HepG2 (cell line): ENCODE results near the gene STK39. TPM values are rescaled to one million over a fixed set of nuclear protein-coding genes. Genes with fewer than 3 reads are reported as not detected.

Experiments used
- ATAC-seq: fragments of 200-7000 bp; cut with Tn5 transposase; 3 replicates; pipeline ENCODE4 v1.9.1; 2020; ENCODE audit warnings: mild to moderate bottlenecking, moderate library complexity
- BruUV-seq: library from RNA; stranded (reverse); fragments of 400-500 nt; replicated peaks from 2 replicates; lab custom pipeline; 2021; lab: Mats Ljungman, UMichigan
- CTCF ChIA-PET: fragments of 300-600 bp; formaldehyde crosslinking; extraction: SDS; loops from one replicate; lab custom pipeline; 2021; ENCODE audit warnings: low total read pairs, inconsistent platforms, low intra/inter-chr PET ratio; lab: Yijun Ruan, JAX
- POLR2A ChIA-PET: fragments of 350-600 bp; sonication (Branson Sonifier 250); formaldehyde crosslinking; loops from one replicate; lab custom pipeline; 2020; ENCODE audit warnings: antibody characterized with exemption, inconsistent platforms; lab: Yijun Ruan, JAX
- DNase-seq: peaks from one replicate; pipeline ENCODE4 v3.0.0-alpha.2; 2015; ENCODE audit warnings: low spot score
- FAIRE-seq: peaks from 3 replicates; lab custom pipeline; 2011; peaks lifted over from hg19 to GRCh38; lab: Jason Lieb, UNC
- H2AFZ ChIP-seq: one replicate; pipeline ENCODE4 v1.6.1; 2011; ENCODE audit warnings: low read length, inconsistent platforms
- H3K27ac ChIP-seq: fragments of 300-600 bp; 3 replicates; pipeline ENCODE4 v1.8.0; 2011; ENCODE audit warnings: mixed run types, mild to moderate bottlenecking, mixed read lengths, low read length, inconsistent platforms; ENCODE audit not compliant: insufficient read depth; ENCODE audit errors: extremely low read length
- H3K27me3 ChIP-seq, 2 experiments: fragments of 200-600 bp in 1 of 2; 2 replicates in 1 of 2; 3 replicates in 1 of 2; pipeline versions ENCODE4 v1.6.0 to v1.8.0; 2011; ENCODE audit warnings: low read length in 2 of 2, mild to moderate bottlenecking in 2 of 2, moderate library complexity in 2 of 2, inconsistent platforms in 1 of 2; ENCODE audit not compliant: insufficient read depth in 2 of 2, control insufficient read depth in 1 of 2
- H3K36me3 ChIP-seq, 2 experiments: fragments of 200-600 bp in 1 of 2; replicated peaks in 1 of 2; 2 replicates in 1 of 2; 3 replicates in 1 of 2; pipeline versions ENCODE4 v1.5.1 to v1.8.0; 2011; ENCODE audit warnings: low read length in 2 of 2, inconsistent platforms in 1 of 2; ENCODE audit not compliant: insufficient read depth in 2 of 2, control insufficient read depth in 1 of 2
- H3K4me1 ChIP-seq: 2 replicates; pipeline ENCODE4 v1.5.1; 2012; ENCODE audit warnings: low read length, inconsistent platforms; ENCODE audit not compliant: insufficient read depth
- H3K4me2 ChIP-seq: 2 replicates; pipeline ENCODE4 v1.6.0; 2011; ENCODE audit warnings: low read depth, low read length, inconsistent platforms
- H3K4me3 ChIP-seq, 3 experiments: fragments of 200-600 bp in 1 of 3; sonication (generic), shearing (Covaris generic) in 1 of 3; replicated peaks in 1 of 3; 2 replicates each; pipeline ENCODE4 v1.5.1; 2011 to 2016; ENCODE audit warnings: low read length in 3 of 3, inconsistent platforms in 2 of 3, low read depth in 2 of 3, mild to moderate bottlenecking in 2 of 3, control low read depth in 1 of 3, mixed read lengths in 1 of 3; ENCODE audit not compliant: insufficient read depth in 1 of 3
- H3K79me2 ChIP-seq: one replicate; pipeline ENCODE4 v1.6.1; 2011; ENCODE audit warnings: low read length, inconsistent platforms; ENCODE audit not compliant: insufficient read depth
- H3K9ac ChIP-seq: 2 replicates; pipeline ENCODE4 v1.6.0; 2011; ENCODE audit warnings: mild to moderate bottlenecking, low read depth, low read length, inconsistent platforms; ENCODE audit not compliant: insufficient read depth
- H3K9me3 ChIP-seq: 2 replicates; pipeline ENCODE4 v1.5.1; 2012; ENCODE audit warnings: mild to moderate bottlenecking, low read length
- H4K20me1 ChIP-seq: 2 replicates; pipeline ENCODE4 v1.6.0; 2011; ENCODE audit warnings: inconsistent platforms, mild to moderate bottlenecking, low read length, moderate library complexity; ENCODE audit not compliant: insufficient read depth
- BRD4 ChIP-seq: sonication (generic); formaldehyde crosslinking; IDR thresholded peaks from 2 replicates; pipeline ENCODE4 v1.4.0; 2020; ENCODE audit warnings: missing genetic modification reagents
- CEBPG ChIP-seq: IDR thresholded peaks from 2 replicates; pipeline ENCODE4 v1.6.1; 2016
- FOXJ3 ChIP-seq: sonication (generic); formaldehyde crosslinking; IDR thresholded peaks from 2 replicates; pipeline ENCODE4 v1.4.0; 2020; ENCODE audit warnings: missing genetic modification reagents, mild to moderate bottlenecking, borderline replicate concordance
- MTA1 ChIP-seq: sonication (generic); formaldehyde crosslinking; IDR thresholded peaks from 2 replicates; pipeline ENCODE4 v1.4.0; 2020; ENCODE audit warnings: missing genetic modification reagents, mild to moderate bottlenecking, borderline replicate concordance
- MTF1 ChIP-seq: sonication (generic); formaldehyde crosslinking; IDR thresholded peaks from 2 replicates; pipeline ENCODE4 v1.5.0; 2020; ENCODE audit warnings: missing genetic modification reagents
- NAIF1 ChIP-seq: sonication (generic); formaldehyde crosslinking; IDR thresholded peaks from 2 replicates; pipeline ENCODE4 v1.5.0; 2020; ENCODE audit warnings: mild to moderate bottlenecking, missing genetic modification reagents, borderline replicate concordance
- NFYB ChIP-seq: sonication (generic); formaldehyde crosslinking; IDR thresholded peaks from 2 replicates; pipeline ENCODE4 v1.4.0; 2020; ENCODE audit warnings: missing genetic modification reagents
- POGZ ChIP-seq: sonication (generic); formaldehyde crosslinking; IDR thresholded peaks from 2 replicates; pipeline ENCODE4 v1.4.0; 2020; ENCODE audit warnings: mild to moderate bottlenecking, missing genetic modification reagents
- ZNF432 ChIP-seq: sonication (generic); formaldehyde crosslinking; IDR thresholded peaks from 2 replicates; pipeline ENCODE4 v1.5.0; 2020; ENCODE audit warnings: missing genetic modification reagents, mild to moderate bottlenecking, borderline replicate concordance
- WGBS: methylation state at CpG from one replicate; pipeline ENCODE4 v1.1.6; 2017; ENCODE audit warnings: low lambda C conversion rate; 5-methylcytosine and 5-hydroxymethylcytosine counted together
- in situ Hi-C: cut with HindIII; loops from 2 replicates; pipeline ENCODE4 v1.10.0; 2017; ENCODE audit warnings: low pct_unique_long_range_greater_than_20kb; ENCODE audit not compliant: extremely low pct_ligation_motif_present
- intact Hi-C: fragments of 100-400 bp; cut with micrococcal nuclease; formaldehyde crosslinking; loops from one replicate; pipeline ENCODE4 v1.10.0; 2022; ENCODE audit not compliant: unreplicated experiment
- polyA plus RNA-seq, 8 experiments: library from polyadenylated mRNA; depleted of rRNA in 3 of 8; stranded (reverse) in 7 of 8; unstranded in 1 of 8; fragments of >200 nt; fragmentation: Illumina TruSeq in 4 of 8; extraction: Trizol in 4 of 8; gene quantifications; 2 replicates each; pipeline versions ENCODE4 v1.2.1 to v1.2.3, GENCODE V29; 2011 to 2016; ENCODE audit warnings: low read depth in 4 of 8, missing spikeins in 1 of 8, mixed read lengths in 1 of 8; ENCODE audit not compliant: insufficient read depth in 1 of 8
- total RNA-seq, 5 experiments: library from RNA; depleted of rRNA; stranded (reverse); fragments of >200 nt; fragmentation: Illumina TruSeq; extraction: Trizol; gene quantifications; 2 replicates each; pipeline ENCODE4 v1.2.3, GENCODE V29; 2016; ENCODE audit warnings: low read depth in 1 of 5
- TF ChIP-seq, protein P1 (sequence below): sonication (generic); formaldehyde crosslinking; conservative IDR thresholded peaks from 2 replicates; pipeline ENCODE4 v1.4.0; 2020; ENCODE audit warnings: missing genetic modification reagents
- TF ChIP-seq, protein P2 (sequence below): sonication (generic); formaldehyde crosslinking; IDR thresholded peaks from 2 replicates; pipeline ENCODE4 v1.4.0; 2020; ENCODE audit warnings: missing genetic modification reagents
- TF ChIP-seq, protein P3 (sequence below): sonication (generic); formaldehyde crosslinking; IDR thresholded peaks from 2 replicates; pipeline ENCODE4 v1.4.0; 2020; ENCODE audit warnings: mild to moderate bottlenecking, missing genetic modification reagents

STK39 gene
- total and polyA plus RNA-seq, 2 of the 13 experiments (the other 11 are each of a cell fraction or from before 2014, with no cell fraction given), result 27.3 to 38.4 TPM

- Histone ChIP-seq H3K4me2 (no peak overlapping the region), H3K27me3 (no peaks in the 10 kb centered on the region), H3K79me2 (no peaks in the 10 kb centered on the region), H2AFZ (no peak overlapping the region), H3K4me3 (no peak overlapping the region), H3K4me1 (peaks cover 13% of the 10 kb centered on the region), H3K9me3 (no peaks in the 10 kb centered on the region), H3K36me3 (peaks cover 2 to 27% of the 10 kb centered on the region in 2 experiments; a peak in 4 of 5 replicates), H4K20me1 (no peaks in the 10 kb centered on the region), H3K9ac (no peak overlapping the region), H3K27ac (no peak overlapping the region)
- intact Hi-C loops (no loop called here), in situ Hi-C loops (loop anchor here (25.0 kb wide), 1 partner anchor 767 kb away; the partner anchor contains the start of gene G6PC2)
- 100% methylated on average over 2 of the region's 2 CpGs for WGBS
- no TSS peak for BruUV-seq
- DNase-seq (no peak), ATAC-seq (no peak), FAIRE-seq (no peak)
- TF ChIP-seq NFYB (CRISPR knock-in tag) (no peak), MTA1 (CRISPR knock-in tag) (no peak)
- CTCF ChIA-PET, result no interaction called here
- POLR2A ChIA-PET, result no interaction called here
Observed at GRCh38 chr2:168145011-168145410, 102.4 kb downstream of the STK39 start.

DNA sequence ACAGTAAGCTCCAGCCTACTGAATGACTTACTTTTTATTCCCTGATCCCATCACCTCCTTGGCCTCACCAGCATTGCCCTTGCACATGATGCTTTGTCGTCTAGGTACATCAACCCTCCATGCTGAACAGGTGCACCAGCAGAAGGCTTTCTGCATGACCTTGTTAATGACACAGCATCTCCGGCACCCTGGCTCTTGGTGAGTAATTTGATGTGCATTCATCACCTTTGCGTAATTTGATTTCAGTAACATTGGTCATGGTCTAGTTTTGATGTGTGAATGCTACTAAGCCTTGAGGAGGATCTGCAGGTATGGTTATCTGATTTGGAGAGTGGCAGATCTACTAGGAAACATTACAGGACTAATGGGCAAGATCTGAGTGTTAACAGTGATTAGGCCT, 103.6 kb downstream of the STK39 start:
- Histone ChIP-seq H3K4me3 (no peak overlapping the region), H3K27me3 (no peaks in the 10 kb centered on the region), H2AFZ (no peak overlapping the region), H4K20me1 (no peaks in the 10 kb centered on the region), H3K9ac (no peak overlapping the region), H3K4me1 (peaks cover under 1% of the 10 kb centered on the region; the same call in 1 of the 2 replicates), H3K79me2 (no peaks in the 10 kb centered on the region), H3K36me3 (peaks cover 8 to 31% of the 10 kb centered on the region in 2 experiments), H3K9me3 (no peaks in the 10 kb centered on the region), H3K27ac (no peak overlapping the region), H3K4me2 (no peak overlapping the region)
- intact Hi-C loops, result no loop called here
- 96% methylated on average over 3 of the region's 3 CpGs for WGBS
- no peak for FAIRE-seq
- BruUV-seq, result no TSS peak
- no peak for ATAC-seq
- no peak for DNase-seq
- CTCF ChIA-PET, result no interaction called here
- POLR2A ChIA-PET, result no interaction called here
- in situ Hi-C loops, result loop anchor here (25.0 kb wide), 1 partner anchor 768 kb away; the partner anchor contains the start of gene G6PC2
- TF ChIP-seq FOXJ3 (no peak), POGZ (CRISPR knock-in tag) (no peak), ZNF432 (CRISPR knock-in tag) (no peak), BRD4 (CRISPR knock-in tag) (no peak), MTF1 (CRISPR knock-in tag) (no peak), NAIF1 (no peak), CEBPG (no peak)
- TF ChIP-seq, protein P1, sequence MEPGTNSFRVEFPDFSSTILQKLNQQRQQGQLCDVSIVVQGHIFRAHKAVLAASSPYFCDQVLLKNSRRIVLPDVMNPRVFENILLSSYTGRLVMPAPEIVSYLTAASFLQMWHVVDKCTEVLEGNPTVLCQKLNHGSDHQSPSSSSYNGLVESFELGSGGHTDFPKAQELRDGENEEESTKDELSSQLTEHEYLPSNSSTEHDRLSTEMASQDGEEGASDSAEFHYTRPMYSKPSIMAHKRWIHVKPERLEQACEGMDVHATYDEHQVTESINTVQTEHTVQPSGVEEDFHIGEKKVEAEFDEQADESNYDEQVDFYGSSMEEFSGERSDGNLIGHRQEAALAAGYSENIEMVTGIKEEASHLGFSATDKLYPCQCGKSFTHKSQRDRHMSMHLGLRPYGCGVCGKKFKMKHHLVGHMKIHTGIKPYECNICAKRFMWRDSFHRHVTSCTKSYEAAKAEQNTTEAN (CRISPR knock-in tag), result no peak
- TF ChIP-seq, protein P2, sequence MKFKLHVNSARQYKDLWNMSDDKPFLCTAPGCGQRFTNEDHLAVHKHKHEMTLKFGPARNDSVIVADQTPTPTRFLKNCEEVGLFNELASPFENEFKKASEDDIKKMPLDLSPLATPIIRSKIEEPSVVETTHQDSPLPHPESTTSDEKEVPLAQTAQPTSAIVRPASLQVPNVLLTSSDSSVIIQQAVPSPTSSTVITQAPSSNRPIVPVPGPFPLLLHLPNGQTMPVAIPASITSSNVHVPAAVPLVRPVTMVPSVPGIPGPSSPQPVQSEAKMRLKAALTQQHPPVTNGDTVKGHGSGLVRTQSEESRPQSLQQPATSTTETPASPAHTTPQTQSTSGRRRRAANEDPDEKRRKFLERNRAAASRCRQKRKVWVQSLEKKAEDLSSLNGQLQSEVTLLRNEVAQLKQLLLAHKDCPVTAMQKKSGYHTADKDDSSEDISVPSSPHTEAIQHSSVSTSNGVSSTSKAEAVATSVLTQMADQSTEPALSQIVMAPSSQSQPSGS (CRISPR knock-in tag), result no peak
- TF ChIP-seq, protein P3, sequence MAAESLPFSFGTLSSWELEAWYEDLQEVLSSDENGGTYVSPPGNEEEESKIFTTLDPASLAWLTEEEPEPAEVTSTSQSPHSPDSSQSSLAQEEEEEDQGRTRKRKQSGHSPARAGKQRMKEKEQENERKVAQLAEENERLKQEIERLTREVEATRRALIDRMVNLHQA, result no peak
- TF ChIP-seq, all 625 proteins: peak for 0
